Measurements from ENCODE around the gene XCR1.
"Not testable (repeated sequence)": the region's sequence is repeated elsewhere in the genome, so short reads cannot be mapped to it uniquely, and the experiment has no call there.

The XCR1 gene

GRCh38 chr3:46038916-46039315 is 11.6 kb upstream of the XCR1 start:
- no peak for DNase-seq (ENCODE audit: low read depth, low spot score)

GRCh38 chr3:46038071-46038470 is 10.8 kb upstream of the XCR1 start:
- not testable (repeated sequence) for DNase-seq (ENCODE audit: low read depth, low spot score)

- DNase-seq (ENCODE audit: low read depth, low spot score), result no peak
Measured at GRCh38 chr3:46036191-46036590, 8.9 kb upstream of the XCR1 start.

- DNase-seq (ENCODE audit: low read depth, low spot score), result no peak
Measured at GRCh38 chr3:46031747-46032146, 4.5 kb upstream of the XCR1 start.

- DNase-seq (ENCODE audit: low read depth, low spot score), result no peak
Measured at GRCh38 chr3:46031269-46031668, 4.0 kb upstream of the XCR1 start.

GRCh38 chr3:46030626-46031025 is 3.3 kb upstream of the XCR1 start:
- no peak for DNase-seq (ENCODE audit: low read depth, low spot score)

GRCh38 chr3:46029953-46030543 is 2.8 kb upstream of the XCR1 start:
- DNase-seq (ENCODE audit: low read depth, low spot score), result no peak

- no peak for DNase-seq (ENCODE audit: low read depth, low spot score)
Measured at GRCh38 chr3:46027736-46028397, 584 bp upstream of the XCR1 start.

- DNase-seq (ENCODE audit: low read depth, low spot score), result no peak
Measured at GRCh38 chr3:46025139-46025538, 2.1 kb downstream of the XCR1 start.

- no peak for DNase-seq (ENCODE audit: low read depth, low spot score)
Measured at GRCh38 chr3:46024131-46024530, 3.2 kb downstream of the XCR1 start.

- no peak for DNase-seq (ENCODE audit: low read depth, low spot score)
Measured at GRCh38 chr3:46022909-46023785, 4.1 kb downstream of the XCR1 start.

GRCh38 chr3:46021516-46021915 is 5.8 kb downstream of the XCR1 start:
- DNase-seq (ENCODE audit: low read depth, low spot score), result no peak

- DNase-seq (ENCODE audit: low read depth, low spot score), result no peak
Measured at GRCh38 chr3:46020766-46021510, 6.3 kb downstream of the XCR1 start.

GRCh38 chr3:46019707-46020106 is 7.6 kb downstream of the XCR1 start:
- DNase-seq (ENCODE audit: low read depth, low spot score), result no peak

- DNase-seq (ENCODE audit: low read depth, low spot score), result no peak
Measured at GRCh38 chr3:46017720-46018119, 9.6 kb downstream of the XCR1 start.

- DNase-seq (ENCODE audit: low read depth, low spot score), result no peak
Measured at GRCh38 chr3:46013316-46014094, 13.8 kb downstream of the XCR1 start.

GRCh38 chr3:46012246-46012645 is 15.0 kb downstream of the XCR1 start:
- no peak for DNase-seq (ENCODE audit: low read depth, low spot score)

- no peak for DNase-seq (ENCODE audit: low read depth, low spot score)
Measured at GRCh38 chr3:46010519-46011113, 16.7 kb downstream of the XCR1 start.

GRCh38 chr3:46008058-46008457 is 19.2 kb downstream of the XCR1 start:
- no peak for DNase-seq (ENCODE audit: low read depth, low spot score)

GRCh38 chr3:46007280-46007679 is 20.0 kb downstream of the XCR1 start:
- no peak for DNase-seq (ENCODE audit: low read depth, low spot score)

Data from activated CD4-positive, CD25-positive, alpha-beta regulatory T cell treated with anti-CD3 and anti-CD28 coated beads, Interleukin-2, amount 50 U/mL, for 16 hours (primary cell).